HepG2 (cell line): Measurements from ENCODE around the gene HOXD3. TPM values are rescaled to one million over a fixed set of nuclear protein-coding genes. Genes with fewer than 3 reads are reported as not detected.

ENCODE experiments used
- ATRX ChIP-seq: sonication (generic); formaldehyde crosslinking; IDR thresholded peaks from 2 replicates; pipeline ENCODE4 v1.4.0; 2020; ENCODE audit warnings: missing genetic modification reagents, borderline replicate concordance
- CREBL2 ChIP-seq: sonication (generic); formaldehyde crosslinking; IDR thresholded peaks from 2 replicates; pipeline ENCODE4 v1.8.1; 2023; ENCODE audit warnings: missing genetic modification reagents, mild to moderate bottlenecking, borderline replicate concordance
- HNF4G ChIP-seq, 2 experiments: sonication (generic) in 1 of 2; formaldehyde crosslinking in 1 of 2; IDR thresholded peaks; 2 replicates each; pipeline versions ENCODE4 v1.4.0 to v1.6.1; 2011 to 2020; ENCODE audit warnings: borderline replicate concordance in 2 of 2, low read depth in 2 of 2, mild to moderate bottlenecking in 2 of 2, low read length in 1 of 2, missing genetic modification reagents in 1 of 2, moderate library complexity in 1 of 2
- NFIC ChIP-seq: IDR thresholded peaks from 2 replicates; pipeline ENCODE4 v1.6.1; 2012; ENCODE audit warnings: mild to moderate bottlenecking, low read length, inconsistent platforms
- REXO4 ChIP-seq: sonication (generic); formaldehyde crosslinking; IDR thresholded peaks from 2 replicates; pipeline ENCODE4 v1.8.0; 2022; ENCODE audit warnings: missing genetic modification reagents, mild to moderate bottlenecking, borderline replicate concordance
- RNF219 ChIP-seq: sonication (generic); formaldehyde crosslinking; IDR thresholded peaks from 2 replicates; pipeline ENCODE4 v1.5.0; 2020; ENCODE audit warnings: mild to moderate bottlenecking, missing genetic modification reagents
- SCMH1 ChIP-seq: sonication (generic); formaldehyde crosslinking; IDR thresholded peaks from 2 replicates; pipeline ENCODE4 v1.9.0; 2021; ENCODE audit warnings: missing genetic modification reagents, mild to moderate bottlenecking, borderline replicate concordance
- SIX4 ChIP-seq: sonication (generic); formaldehyde crosslinking; IDR thresholded peaks from 2 replicates; pipeline ENCODE4 v1.4.0; 2020; ENCODE audit warnings: missing genetic modification reagents
- ZMYM4 ChIP-seq: sonication (generic); formaldehyde crosslinking; IDR thresholded peaks from 2 replicates; pipeline ENCODE4 v1.8.1; 2023; ENCODE audit warnings: mild to moderate bottlenecking, missing genetic modification reagents
- ZNF263 ChIP-seq: sonication (generic); formaldehyde crosslinking; IDR thresholded peaks from 2 replicates; pipeline ENCODE4 v1.4.0; 2020; ENCODE audit warnings: missing genetic modification reagents
- ZNF282 ChIP-seq: fragments of 450-650 bp; IDR thresholded peaks from 2 replicates; pipeline ENCODE4 v1.6.1; 2018; ENCODE audit not compliant: partially characterized antibody
- ZNF451 ChIP-seq: sonication (generic); formaldehyde crosslinking; IDR thresholded peaks from 2 replicates; pipeline ENCODE4 v1.5.0; 2020; ENCODE audit warnings: mild to moderate bottlenecking, missing genetic modification reagents
- ZNF574 ChIP-seq: sonication (generic); formaldehyde crosslinking; IDR thresholded peaks from 2 replicates; pipeline ENCODE4 v1.4.0; 2020; ENCODE audit warnings: missing genetic modification reagents
- ZNF644 ChIP-seq: IDR thresholded peaks from 2 replicates; pipeline ENCODE4 v1.6.1; 2016; ENCODE audit warnings: low read depth
- ZNF770 ChIP-seq: sonication (generic); formaldehyde crosslinking; IDR thresholded peaks from 2 replicates; pipeline ENCODE4 v1.5.0; 2020; ENCODE audit warnings: mild to moderate bottlenecking, missing genetic modification reagents
- ZNF777 ChIP-seq: sonication (generic); formaldehyde crosslinking; IDR thresholded peaks from 2 replicates; pipeline ENCODE4 v1.4.0; 2020; ENCODE audit warnings: missing genetic modification reagents
- ZNF879 ChIP-seq: sonication (generic); formaldehyde crosslinking; IDR thresholded peaks from 2 replicates; pipeline ENCODE4 v1.8.1; 2023; ENCODE audit warnings: missing genetic modification reagents
- polyA plus RNA-seq, 8 experiments: library from polyadenylated mRNA; depleted of rRNA in 3 of 8; stranded (reverse) in 7 of 8; unstranded in 1 of 8; fragments of >200 nt; fragmentation: Illumina TruSeq in 4 of 8; extraction: Trizol in 4 of 8; gene quantifications; 2 replicates each; pipeline versions ENCODE4 v1.2.1 to v1.2.3, GENCODE V29; 2011 to 2016; ENCODE audit warnings: low read depth in 4 of 8, missing spikeins in 1 of 8, mixed read lengths in 1 of 8; ENCODE audit not compliant: insufficient read depth in 1 of 8
- total RNA-seq, 5 experiments: library from RNA; depleted of rRNA; stranded (reverse); fragments of >200 nt; fragmentation: Illumina TruSeq; extraction: Trizol; gene quantifications; 2 replicates each; pipeline ENCODE4 v1.2.3, GENCODE V29; 2016; ENCODE audit warnings: low read depth in 1 of 5

The HOXD3 gene
- total and polyA plus RNA-seq, 2 of the 13 experiments (the other 11 are each of a cell fraction or from before 2014, with no cell fraction given): 0.05 to 0.09 TPM

GRCh38 chr2:176140513-176141317 lies 16.4 kb upstream of the HOXD3 start (continued):
- TF ChIP-seq ZNF574 (CRISPR knock-in tag) (peak; percentile 70), ZNF263 (CRISPR knock-in tag) (peak; percentile 72), SCMH1 (CRISPR knock-in tag) (no peak), RNF219 (CRISPR knock-in tag) (no peak), ZNF451 (CRISPR knock-in tag) (0 out of 2 replicates have a peak, but pooled peaks have one; percentile 65), ZMYM4 (peak; percentile 80; the same call in 1 of the 2 replicates), HNF4G (IDR thresholded peaks at IDR 0.05; ENCODE audit: borderline replicate concordance, low read depth, low read length) (no peak), HNF4G (CRISPR knock-in tag; IDR thresholded peaks at IDR 0.05; ENCODE audit: borderline replicate concordance, low read depth) (no peak), CREBL2 (CRISPR knock-in tag) (peak; percentile 50; the same call in 1 of the 2 replicates), ZNF282 (no peak), ZNF770 (peak; percentile 55; the same call in 1 of the 2 replicates), ATRX (no peak), NFIC (no peak), REXO4 (no peak), ZNF644 (CRISPR knock-in tag) (no peak), ZNF879 (CRISPR knock-in tag) (0 out of 2 replicates have a peak, but pooled peaks have one; percentile 81), ZNF777 (no peak), SIX4 (CRISPR knock-in tag) (no peak)
